HG02973 (cell line): ENCODE data around the gene ERRFI1.
"Not testable (repeated sequence)": the region's sequence is repeated elsewhere in the genome, so short reads cannot be mapped to it uniquely, and the experiment has no call there.

ENCODE experiments used
- ATAC-seq: cut with Tn5 transposase; IDR thresholded peaks from one replicate; pipeline ENCODE4 v1.9.1; 2021; ENCODE audit warnings: moderate library complexity; ENCODE audit not compliant: unreplicated experiment

ERRFI1 gene

DNA sequence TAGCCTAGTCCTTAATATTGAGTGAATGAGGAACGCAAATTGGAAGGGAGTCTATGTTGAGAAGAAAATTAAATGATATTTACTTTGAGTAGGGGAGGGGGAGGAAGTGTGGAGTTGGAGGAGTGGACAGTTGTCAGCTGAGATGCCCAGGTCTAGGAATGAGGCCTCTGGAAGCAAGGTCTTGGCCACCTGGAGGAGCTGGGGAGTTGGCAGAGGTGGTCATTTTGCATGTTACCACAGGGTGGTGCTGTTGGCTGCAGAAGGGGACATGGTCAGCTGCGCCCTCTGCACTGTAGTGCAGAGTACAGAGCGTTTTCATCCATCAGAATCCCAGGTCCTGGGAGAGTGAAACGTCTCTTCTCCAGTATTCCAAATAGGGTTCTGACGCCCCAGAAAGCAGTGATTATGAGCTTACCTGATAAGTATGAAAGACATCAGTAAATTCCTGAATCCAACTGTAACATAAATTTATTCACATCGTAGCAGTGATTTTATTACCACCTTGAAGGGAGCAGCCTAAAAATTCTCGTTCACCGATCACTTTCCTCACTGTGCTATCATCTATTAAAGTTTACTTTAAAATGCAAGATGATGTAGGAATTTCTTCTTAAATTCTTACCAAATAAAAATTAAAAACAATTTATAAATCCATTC, 50.8 kb downstream of the ERRFI1 start:
- no peak for ATAC-seq

DNA sequence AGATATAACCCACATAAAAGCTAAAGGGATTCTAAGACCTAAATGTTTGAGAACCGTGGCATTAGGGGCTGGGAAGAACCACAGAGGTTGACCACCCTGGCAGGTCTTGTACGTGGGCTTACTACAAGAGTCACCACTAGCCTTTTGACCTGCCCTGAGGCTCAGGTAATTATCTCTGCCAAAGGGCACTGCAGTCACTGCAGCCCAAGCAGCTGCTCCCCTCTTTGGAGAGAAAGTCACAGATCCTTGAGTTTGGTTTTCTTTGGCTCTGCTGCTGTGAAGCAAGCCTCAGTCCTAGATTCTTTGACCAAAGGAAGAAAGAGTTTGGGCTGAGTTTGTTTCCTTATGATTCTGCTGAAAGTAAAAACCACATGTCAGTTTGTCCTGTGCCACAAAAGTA, 53.0 kb downstream of the ERRFI1 start:
- no peak for ATAC-seq

DNA sequence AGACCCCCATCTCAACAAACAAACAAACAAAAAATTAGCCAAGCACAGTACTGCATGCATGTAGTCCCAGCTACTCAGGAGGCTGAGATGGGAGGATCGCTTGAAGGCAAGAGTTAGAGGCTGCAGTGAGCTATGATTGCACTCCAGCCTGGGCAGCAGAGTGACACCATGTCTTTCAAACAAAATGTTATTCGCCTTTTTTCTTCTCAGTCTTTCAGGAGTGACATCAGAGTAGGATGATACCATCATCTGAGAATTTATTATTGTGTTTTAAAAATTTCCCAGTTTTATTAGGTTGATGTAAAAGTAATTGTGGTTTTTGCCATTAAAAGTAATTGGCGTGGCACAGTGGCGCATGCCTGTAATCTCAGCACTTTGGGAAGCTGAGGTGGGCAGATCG, 53.8 kb downstream of the ERRFI1 start:
- no peak for ATAC-seq

DNA sequence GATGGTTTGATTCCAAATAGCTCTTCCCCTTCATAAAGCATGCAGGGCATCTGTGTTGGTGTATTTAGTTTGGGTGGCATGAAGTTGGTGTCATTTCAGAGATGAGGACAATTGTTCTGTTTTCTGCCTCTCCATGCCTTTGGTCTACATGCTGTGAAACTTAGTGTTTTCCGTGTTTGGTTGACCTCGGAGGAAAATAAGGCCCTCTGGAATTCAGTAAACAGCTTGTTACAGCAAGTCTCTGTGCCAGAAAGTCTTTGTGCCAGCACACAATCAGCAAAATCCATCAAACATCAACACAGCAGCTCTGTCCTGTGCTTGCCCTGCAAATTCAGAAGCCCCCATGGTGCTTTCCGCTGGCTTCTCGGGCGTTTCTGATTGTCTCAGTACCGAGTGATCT, 55.1 kb downstream of the ERRFI1 start:
- no peak for ATAC-seq

DNA sequence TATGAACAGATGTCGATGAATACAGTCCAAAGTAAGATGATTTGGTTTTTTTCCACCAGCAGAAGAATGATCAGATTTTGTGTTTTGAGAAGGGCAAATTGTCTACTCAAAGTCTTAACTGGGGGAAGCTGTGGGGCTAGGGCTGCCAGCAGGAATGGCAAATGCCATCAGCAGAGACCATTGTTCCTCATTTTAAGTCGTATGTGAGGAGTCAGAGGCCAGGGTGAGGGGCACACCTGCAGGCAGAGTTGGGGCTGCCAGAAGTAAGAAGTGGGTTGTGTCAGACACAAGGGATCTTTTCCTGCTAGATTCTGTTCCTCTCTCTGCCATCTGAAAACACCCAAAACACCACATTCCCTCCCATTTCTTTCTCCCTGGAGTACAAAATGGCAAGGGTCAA, 55.9 kb downstream of the ERRFI1 start:
- no peak for ATAC-seq

DNA sequence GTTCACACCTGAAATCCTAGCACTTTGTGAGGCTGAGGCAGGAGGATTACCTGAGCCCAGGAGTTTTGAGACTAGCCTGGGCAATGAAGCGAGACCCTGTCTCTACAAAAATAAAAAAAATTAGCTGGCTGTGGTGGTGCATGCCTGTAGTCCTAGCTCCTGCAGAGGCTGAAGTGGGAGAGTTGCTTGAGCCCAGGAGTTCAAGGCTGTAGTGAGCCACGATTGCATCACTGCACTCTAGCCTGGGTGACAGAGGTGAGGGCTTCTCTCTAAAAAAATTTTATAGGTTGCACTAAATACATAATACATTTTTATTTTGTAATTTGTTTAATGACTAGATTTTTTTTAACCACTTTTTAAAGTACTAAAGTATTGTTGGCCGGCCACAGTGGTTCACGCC, 58.5 kb downstream of the ERRFI1 start:
- ATAC-seq: no peak

DNA sequence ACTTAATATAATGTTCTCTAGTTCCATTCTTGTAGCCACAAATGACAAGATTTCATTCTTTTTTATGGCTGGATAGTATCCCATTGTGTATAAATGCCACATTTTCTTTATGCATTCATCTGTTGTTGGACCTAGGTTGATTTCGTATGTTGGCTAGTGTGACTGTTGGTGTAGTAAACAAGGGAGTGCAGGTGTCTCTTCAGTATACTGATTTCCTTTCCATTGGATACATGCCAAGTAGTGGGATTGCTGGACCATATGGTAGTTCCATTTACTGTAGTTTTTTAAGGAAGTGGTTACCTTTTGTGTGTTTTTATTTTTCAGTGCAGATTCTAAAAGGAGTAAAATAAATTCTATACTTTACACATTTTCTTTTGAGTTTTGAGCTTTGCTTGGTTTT, 58.9 kb downstream of the ERRFI1 start:
- ATAC-seq: no peak

DNA sequence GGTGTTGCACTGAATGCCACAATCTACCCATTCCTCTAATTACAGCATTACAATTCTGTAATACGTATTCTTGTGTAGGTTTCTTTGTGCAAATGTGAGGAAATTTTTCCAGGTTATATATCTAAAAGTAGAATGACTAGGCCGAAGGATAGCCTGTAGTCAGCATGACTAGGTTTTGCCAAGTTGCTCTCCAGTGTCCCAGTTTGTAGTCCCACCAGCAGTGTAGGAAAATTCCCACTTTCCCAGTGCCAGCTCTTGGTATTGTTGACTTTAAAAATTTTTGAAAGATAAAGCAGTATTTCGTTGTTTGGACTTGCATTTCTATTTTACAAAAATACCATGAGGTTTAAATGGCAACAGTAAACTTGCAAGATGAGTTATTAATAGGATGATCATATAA, 61.6 kb downstream of the ERRFI1 start:
- ATAC-seq: no peak

DNA sequence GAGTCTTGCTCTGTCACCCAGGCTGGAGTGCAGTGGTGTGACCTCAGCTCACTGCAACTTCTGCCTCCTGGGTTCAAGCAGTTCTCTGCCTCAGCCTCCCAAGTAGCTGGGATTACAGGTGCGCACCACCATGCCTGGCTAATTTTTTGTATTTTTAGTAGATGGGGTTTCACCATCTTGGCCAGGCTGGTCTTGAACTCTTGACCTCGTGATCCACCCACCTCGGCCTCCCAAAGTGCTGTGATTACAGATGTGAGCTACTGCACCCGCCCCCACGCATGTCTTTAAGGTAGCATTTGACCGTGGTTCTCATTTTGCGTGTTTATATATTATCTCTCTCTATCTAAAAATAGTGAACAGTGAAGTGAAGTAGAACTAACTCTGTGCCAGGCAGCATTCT, 62.3 kb downstream of the ERRFI1 start:
- not testable (repeated sequence) for ATAC-seq

DNA sequence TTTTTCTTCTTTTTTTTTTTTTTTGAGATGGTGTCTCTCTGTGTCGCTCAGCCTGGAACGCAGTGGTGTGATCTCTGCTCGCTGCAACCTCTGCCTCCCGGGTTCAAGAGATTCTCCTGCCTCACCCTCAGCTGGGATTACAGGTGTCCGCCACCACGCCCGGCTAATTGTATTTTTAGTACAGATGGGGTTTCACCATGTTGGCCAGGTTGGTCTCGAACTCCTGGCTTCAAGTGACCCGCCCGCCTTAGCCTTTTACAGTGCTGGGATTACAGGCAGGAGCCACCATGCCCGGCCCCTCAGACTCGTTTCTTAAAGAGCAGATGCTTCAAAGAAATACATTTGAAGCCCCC, 62.8 kb downstream of the ERRFI1 start:
- ATAC-seq: not testable (repeated sequence)

DNA sequence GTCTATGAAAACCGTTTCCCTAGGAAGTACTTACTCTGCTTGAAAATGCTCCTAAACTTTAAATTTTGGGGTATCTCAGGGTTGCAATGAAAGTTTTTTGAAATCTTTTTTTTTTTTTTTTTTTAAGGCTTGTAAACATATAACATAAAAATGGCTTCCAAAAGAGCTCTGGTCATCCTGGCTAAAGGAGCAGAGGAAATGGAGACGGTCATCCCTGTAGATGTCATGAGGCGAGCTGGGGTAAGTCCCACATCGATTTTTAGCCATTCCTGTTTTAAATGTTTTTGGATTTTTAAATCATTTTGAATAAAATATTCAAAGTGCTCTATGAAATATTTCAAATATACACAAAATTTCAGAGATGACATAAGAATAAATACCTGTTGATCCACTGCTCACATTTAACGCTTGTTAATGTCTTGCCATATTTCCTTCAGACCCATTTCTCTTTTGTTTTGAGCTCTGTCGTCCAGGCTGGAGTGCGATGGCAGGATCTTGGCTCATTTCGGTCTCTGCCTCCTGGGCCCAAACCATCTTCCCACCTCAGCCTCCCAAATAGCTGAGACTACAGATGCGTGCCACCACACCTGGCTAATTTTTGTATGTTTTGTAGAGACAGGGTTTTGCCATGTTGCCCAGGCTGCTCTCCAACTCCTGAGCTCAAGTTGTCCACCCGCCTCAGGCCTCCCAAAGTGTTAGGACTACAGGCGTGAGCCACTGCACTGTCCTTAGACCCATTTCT, 63.3 kb downstream of the ERRFI1 start:
- ATAC-seq: no peak

DNA sequence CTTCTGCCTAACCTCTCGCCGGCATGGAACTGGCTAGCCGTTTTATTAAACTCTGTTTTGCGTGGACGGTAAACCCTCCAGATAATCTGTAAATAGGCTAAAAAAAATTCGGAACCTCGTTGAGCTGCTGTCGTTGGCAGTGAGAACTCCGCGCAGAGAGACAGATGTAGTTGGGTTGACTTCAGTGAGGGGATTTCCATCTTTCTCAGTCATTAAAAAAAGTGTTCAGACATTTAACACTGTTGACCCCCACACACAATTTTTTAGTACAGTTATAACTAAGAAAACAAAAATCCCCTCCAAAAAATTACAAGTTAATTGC, 64.1 kb downstream of the ERRFI1 start:
- no peak for ATAC-seq
